ENCODE measurements around the gene SLC6A16.

The SLC6A16 gene

DNA sequence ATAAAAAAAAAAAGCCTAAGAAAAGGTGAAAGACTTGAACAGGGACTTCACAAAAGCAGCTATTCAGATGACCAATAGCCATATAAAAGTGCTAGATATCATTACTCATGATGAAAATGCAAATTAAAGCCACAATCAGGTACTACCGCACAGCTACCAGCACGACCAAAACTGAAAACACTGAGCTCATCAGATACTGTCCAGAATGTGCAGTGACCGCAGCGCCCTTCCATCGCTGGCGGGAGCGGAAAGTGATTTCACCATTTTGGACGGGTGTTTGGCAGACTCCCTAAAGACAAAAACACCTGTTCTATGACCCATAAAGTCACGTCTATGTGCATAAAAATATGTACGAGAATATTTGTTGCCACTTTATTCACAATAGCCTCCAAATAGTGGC is 60.7 kb downstream of the SLC6A16 start:
- DNase-seq = no peak

DNA sequence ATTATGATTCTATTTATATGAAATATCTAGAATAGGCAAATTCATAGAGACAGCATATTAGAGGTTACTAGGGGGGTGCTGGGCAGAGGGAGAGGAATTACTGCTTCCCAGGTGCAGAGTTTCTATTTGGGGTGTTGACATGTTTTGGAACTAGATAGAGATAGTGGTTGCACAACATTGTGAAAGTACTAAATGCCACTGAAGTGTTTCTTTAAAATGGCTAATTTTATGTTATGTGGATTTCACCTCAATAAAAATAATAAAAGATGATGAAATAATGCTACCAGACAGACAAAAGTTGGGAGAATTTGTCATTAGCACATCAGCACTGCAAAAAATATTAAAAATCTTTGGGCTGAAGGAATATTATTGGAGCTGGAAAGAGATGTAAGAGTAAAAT is 63.4 kb downstream of the SLC6A16 start:
- no peak for DNase-seq

DNA sequence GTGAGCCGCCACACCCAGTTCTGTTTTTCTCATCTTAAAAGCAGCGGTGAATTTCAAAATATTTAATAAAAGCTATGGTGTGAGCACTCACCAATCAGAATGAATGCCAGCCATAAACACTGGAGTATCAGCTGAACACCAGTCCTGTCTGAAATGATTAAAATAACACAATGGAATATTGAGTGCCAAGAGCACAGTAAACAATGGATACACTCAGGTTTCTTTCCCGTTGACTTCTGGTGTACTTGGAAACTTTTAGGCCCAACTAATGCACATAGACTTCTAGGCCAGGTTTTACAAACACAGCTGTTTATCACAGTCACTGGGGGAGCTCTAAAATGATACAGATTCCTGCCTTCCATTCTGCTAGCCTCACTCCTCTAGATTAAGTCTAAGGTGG is 68.3 kb downstream of the SLC6A16 start:
- DNase-seq = no peak

DNA sequence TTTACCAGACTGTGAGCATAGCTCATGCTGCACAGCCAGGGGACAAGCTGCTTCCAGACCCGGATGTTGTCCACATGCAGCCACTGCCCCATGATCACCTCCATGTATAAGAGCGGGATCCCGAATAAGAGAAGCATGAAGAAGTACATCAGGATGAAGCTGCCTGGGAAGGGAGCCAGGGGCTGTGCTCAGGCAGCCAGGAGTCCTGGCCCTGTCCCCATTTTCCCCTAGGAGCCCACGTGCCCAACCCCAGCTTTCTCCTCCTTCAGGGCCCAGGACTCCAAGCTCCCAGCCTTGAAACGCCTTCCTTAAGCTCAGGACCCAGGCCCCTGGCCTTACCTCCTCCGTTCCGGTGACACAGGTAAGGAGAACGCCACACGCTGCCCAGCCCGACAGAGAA is 69.3 kb downstream of the SLC6A16 start:
- DNase-seq = no peak

DNA sequence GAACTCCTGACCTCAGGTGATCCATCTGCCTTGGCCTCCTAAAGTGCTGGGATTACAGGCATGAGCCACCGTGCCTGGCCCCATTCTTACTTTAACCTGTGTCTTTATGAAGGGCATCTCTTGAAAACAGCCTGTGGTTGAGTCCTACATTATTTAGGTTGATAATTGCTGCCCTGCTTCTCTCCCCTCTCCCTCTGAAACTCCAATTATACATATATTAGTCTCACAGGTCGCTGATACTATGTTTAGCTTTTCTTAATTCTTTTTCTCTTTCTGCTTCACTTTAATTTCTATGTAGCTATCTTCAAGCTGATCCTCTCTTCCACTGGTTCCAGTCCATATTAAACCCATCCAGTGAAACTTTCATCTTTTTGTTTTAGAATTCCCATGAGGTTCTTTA is 75.1 kb downstream of the SLC6A16 start:
- DNase-seq = no peak

DNA sequence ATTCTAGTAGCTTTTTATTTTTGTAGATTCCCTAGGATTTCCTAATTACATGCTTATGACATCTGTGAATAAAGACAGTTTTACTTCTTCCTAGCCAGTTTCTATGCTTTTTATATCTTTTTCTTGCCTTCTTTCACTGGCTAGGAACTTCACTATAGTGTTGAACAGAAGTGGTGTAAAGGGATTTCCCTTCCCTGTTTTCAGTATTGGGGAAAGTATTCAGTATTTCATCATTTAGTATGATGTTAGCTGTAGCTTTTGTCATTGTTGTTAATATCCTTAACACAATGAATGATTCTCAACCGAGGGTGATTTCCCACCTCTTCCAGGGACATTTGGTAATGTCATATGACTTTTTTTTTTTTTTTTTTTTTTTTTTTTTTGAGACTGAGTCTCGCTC is 77.3 kb downstream of the SLC6A16 start:
- DNase-seq = no peak

DNA sequence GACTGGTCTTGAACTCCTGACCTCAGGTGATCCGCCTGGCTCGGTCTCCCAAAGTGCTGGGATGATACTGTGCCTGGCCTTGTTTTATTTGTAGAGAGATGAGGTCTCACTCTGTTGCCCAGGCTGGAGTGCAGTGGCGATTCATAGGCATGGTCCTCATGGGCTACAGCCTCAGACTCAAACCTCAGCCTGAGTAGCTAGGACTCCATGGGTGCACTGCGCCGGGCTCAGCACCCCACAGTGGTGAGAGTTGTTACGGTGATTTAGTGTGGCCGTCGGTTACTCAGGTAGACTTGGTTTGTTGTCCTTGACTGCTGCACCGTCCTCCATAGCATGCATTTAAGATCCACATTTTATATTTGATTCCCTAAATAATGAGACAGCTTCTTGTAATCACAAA is 80.7 kb downstream of the SLC6A16 start:
- no peak for DNase-seq

DNA sequence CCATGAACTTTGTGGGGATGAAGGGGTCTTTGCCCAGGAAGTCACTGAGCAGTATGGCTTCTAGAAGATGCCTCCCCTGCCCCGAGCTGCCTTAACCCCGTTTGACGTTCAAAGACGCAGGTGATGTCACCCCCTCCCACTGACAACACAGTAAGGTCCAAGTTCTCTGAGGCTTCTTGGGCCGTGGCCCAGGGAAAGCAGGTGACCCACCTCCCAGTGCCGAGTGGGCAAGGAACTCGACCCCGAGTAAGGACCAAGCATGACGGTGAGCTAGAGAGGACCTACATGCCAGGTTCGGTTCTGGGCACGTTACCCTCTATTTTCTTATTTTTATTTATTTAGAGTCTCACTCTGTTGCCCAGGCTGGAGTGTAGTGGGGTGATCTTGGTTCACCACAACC is 81.3 kb downstream of the SLC6A16 start:
- DNase-seq = no peak

DNA sequence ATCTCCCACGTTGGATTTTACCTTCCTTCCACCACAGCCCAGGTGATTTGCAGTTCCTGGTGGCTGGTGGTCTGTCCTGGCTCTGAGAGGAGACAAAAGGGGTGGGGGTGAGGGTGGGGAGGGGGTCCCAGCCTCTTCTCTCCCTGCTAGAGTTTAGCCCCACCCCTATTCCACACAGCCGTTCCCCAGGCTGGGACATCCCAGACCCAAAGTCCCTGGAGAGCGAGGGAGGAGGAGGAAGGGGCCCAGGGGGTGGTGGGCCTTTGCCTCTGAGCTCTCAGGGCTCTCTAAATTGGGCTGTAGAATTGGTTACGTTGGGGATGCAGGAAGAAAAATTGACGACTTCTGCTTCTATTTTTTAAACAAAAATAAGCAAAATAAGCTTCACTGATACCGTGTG is 81.9 kb downstream of the SLC6A16 start:
- no peak for DNase-seq

DNA sequence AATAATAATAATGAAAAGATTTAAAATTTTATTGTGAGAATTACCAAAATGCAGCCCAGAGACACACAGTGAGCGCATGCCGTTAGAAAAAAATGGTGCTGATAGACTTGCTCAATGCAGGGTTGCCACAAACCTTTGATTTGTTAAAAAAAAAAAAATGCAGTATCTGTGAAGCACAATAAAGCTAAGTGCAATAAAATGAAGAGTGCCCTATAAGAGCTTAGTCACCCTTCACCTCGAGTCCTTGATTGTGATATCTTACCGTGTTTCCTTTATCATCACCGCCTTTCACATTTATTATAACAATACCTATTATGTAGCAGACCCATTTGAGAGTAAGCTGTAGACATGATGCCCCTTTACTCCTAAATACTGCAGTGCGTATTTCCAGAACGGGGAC is 83.2 kb downstream of the SLC6A16 start:
- DNase-seq = no peak

Data from NCI-H1092 treated with DMSO at 0.1 percent for 48 hours (cell line).